ENCODE data around the gene PIK3CB. TPM values are rescaled to one million over a fixed set of nuclear protein-coding genes. Genes with fewer than 3 reads are reported as not detected.

The PIK3CB gene
- polyA plus RNA-seq, 1 of the 3 experiments (the other 2 are of a cell fraction) = 6.8 TPM

- H3F3A ChIP-seq (replicated peaks; ENCODE audit: insufficient read depth) = no peaks in the 10 kb centered on the region
- no peaks in the 10 kb centered on the region for H4K20me1 ChIP-seq (ENCODE audit: insufficient read depth)
- no peaks in the 10 kb centered on the region for H3K9me2 ChIP-seq
- no peak overlapping the region for H3K4me2 ChIP-seq
- no peaks in the 10 kb centered on the region for H3K27me3 ChIP-seq (ENCODE audit: insufficient read depth)
- H3K36me3 ChIP-seq (replicated peaks in 1 of 2; ENCODE audit: control insufficient read depth in 1 of 2, insufficient read depth in 2 of 2, low read length in 1 of 2) = no peaks in the 10 kb centered on the region
- TF ChIP-seq YY1 (IDR thresholded peaks at IDR 0.05; ENCODE audit: low read depth) (no peak), MXI1 (IDR thresholded peaks at IDR 0.05; ENCODE audit: low read depth, low read length) (no peak), GABPA (IDR thresholded peaks at IDR 0.05; ENCODE audit: low read depth) (no peak), RCOR1 (IDR thresholded peaks at IDR 0.05; ENCODE audit: low read length) (no peak), EZH2phosphoT487 (IDR thresholded peaks at IDR 0.05; ENCODE audit: borderline replicate concordance, low read depth) (no peak), NRF1 (IDR thresholded peaks at IDR 0.05; ENCODE audit: low read depth, low read length) (no peak), IRF3 (IDR thresholded peaks at IDR 0.05; ENCODE audit: low read depth, low read length) (no peak), FOSL2 (IDR thresholded peaks at IDR 0.05; ENCODE audit: borderline replicate concordance, low read depth) (no peak), RAD21 (IDR thresholded peaks at IDR 0.05; ENCODE audit: low read length) (no peak), CHD2 (IDR thresholded peaks at IDR 0.05; ENCODE audit: low read length, partially characterized antibody) (no peak), TCF12 (IDR thresholded peaks at IDR 0.05) (no peak), CTCF (IDR thresholded peaks at IDR 0.05) (no peak), ZBTB33 (IDR thresholded peaks at IDR 0.05; ENCODE audit: borderline replicate concordance, low read depth) (no peak), MEF2A (IDR thresholded peaks at IDR 0.05; ENCODE audit: borderline replicate concordance, low read depth) (no peak)
- TF ChIP-seq, protein P1, sequence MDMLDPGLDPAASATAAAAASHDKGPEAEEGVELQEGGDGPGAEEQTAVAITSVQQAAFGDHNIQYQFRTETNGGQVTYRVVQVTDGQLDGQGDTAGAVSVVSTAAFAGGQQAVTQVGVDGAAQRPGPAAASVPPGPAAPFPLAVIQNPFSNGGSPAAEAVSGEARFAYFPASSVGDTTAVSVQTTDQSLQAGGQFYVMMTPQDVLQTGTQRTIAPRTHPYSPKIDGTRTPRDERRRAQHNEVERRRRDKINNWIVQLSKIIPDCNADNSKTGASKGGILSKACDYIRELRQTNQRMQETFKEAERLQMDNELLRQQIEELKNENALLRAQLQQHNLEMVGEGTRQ (IDR thresholded peaks at IDR 0.05; ENCODE audit: borderline replicate concordance, low read depth, low read length) = no peak
- TF ChIP-seq, protein P2, sequence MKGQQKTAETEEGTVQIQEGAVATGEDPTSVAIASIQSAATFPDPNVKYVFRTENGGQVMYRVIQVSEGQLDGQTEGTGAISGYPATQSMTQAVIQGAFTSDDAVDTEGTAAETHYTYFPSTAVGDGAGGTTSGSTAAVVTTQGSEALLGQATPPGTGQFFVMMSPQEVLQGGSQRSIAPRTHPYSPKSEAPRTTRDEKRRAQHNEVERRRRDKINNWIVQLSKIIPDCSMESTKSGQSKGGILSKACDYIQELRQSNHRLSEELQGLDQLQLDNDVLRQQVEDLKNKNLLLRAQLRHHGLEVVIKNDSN (IDR thresholded peaks at IDR 0.05; ENCODE audit: borderline replicate concordance, low read depth) = no peak
- TF ChIP-seq, protein P3, sequence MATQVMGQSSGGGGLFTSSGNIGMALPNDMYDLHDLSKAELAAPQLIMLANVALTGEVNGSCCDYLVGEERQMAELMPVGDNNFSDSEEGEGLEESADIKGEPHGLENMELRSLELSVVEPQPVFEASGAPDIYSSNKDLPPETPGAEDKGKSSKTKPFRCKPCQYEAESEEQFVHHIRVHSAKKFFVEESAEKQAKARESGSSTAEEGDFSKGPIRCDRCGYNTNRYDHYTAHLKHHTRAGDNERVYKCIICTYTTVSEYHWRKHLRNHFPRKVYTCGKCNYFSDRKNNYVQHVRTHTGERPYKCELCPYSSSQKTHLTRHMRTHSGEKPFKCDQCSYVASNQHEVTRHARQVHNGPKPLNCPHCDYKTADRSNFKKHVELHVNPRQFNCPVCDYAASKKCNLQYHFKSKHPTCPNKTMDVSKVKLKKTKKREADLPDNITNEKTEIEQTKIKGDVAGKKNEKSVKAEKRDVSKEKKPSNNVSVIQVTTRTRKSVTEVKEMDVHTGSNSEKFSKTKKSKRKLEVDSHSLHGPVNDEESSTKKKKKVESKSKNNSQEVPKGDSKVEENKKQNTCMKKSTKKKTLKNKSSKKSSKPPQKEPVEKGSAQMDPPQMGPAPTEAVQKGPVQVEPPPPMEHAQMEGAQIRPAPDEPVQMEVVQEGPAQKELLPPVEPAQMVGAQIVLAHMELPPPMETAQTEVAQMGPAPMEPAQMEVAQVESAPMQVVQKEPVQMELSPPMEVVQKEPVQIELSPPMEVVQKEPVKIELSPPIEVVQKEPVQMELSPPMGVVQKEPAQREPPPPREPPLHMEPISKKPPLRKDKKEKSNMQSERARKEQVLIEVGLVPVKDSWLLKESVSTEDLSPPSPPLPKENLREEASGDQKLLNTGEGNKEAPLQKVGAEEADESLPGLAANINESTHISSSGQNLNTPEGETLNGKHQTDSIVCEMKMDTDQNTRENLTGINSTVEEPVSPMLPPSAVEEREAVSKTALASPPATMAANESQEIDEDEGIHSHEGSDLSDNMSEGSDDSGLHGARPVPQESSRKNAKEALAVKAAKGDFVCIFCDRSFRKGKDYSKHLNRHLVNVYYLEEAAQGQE (IDR thresholded peaks at IDR 0.05; ENCODE audit: low read depth, low read length) = no peak
- H3K4me1 ChIP-seq (ENCODE audit: control insufficient read depth in 1 of 2, insufficient read depth in 2 of 2, low read depth in 1 of 2, low read length in 1 of 2) = no peaks in the 10 kb centered on the region
- no peaks in the 10 kb centered on the region for H3K79me2 ChIP-seq (ENCODE audit: insufficient read depth)
- POLR2A ChIA-PET = no interaction called here
- CTCF ChIA-PET = interaction anchor here (1.2 kb wide), 1 partner anchor 23 kb away, joined by 4 read pairs; no protein-coding TSS in a partner anchor
- no peak overlapping the region for H3K9ac ChIP-seq
- no peak overlapping the region for H3K27ac ChIP-seq (ENCODE audit: low read depth in 2 of 2, low read length in 1 of 2)
- no peak overlapping the region for H2AFZ ChIP-seq (ENCODE audit: low read depth)
- WGBS (ENCODE audit: low lambda C conversion rate) = 61% methylated on average over 6 of the region's 6 CpGs
- no peak overlapping the region for H3K4me3 ChIP-seq (ENCODE audit: low read depth in 2 of 2, low read length in 1 of 2)
- no peaks in the 10 kb centered on the region for H3K9me3 ChIP-seq
- no peak for DNase-seq
These were observed 40.5 kb upstream of the PIK3CB start for GRCh38 chr3:138875096-138875753.
